Stimulated activated naive B cell treated with anti-CD40 and anti-IgM and Interleukin-4, amounts not matched to agents 10 μg/mL and 1 μg/mL and 100 μg/mL, for 72 hours (primary cell): ENCODE measurements around the gene CNTN4.
"Not testable (repeated sequence)": the region's sequence is repeated elsewhere in the genome, so short reads cannot be mapped to it uniquely, and the experiment has no call there.

Experiments used
- ATAC-seq, 2 donors: fragments of 150-1000 bp; cut with Tn5 transposase; replicated peaks; 2 replicates each; pipeline ENCODE4 v1.10.0; 2021; ENCODE audit warnings: moderate library complexity in 1 of 2
- DNase-seq: peaks from one replicate; pipeline ENCODE4 v3.0.0; 2021
- H3K27ac Mint-ChIP-seq: one replicate; pipeline ENCODE4 v1.8.0; 2022; ENCODE audit warnings: mild to moderate bottlenecking, mixed read lengths
- H3K27me3 Mint-ChIP-seq, 2 donors: one replicate each; pipeline ENCODE4 v1.8.0; 2022; ENCODE audit warnings: mixed read lengths in 2 of 2
- H3K36me3 Mint-ChIP-seq, 2 donors: one replicate each; pipeline ENCODE4 v1.8.0; 2022; ENCODE audit warnings: mixed read lengths in 2 of 2, mild to moderate bottlenecking in 1 of 2
- H3K4me1 Mint-ChIP-seq, 2 donors: one replicate each; pipeline ENCODE4 v1.8.0; 2022; ENCODE audit warnings: mixed read lengths in 2 of 2, mild to moderate bottlenecking in 1 of 2
- H3K4me3 Mint-ChIP-seq, 2 donors: one replicate each; pipeline ENCODE4 v1.8.0; 2022; ENCODE audit warnings: mild to moderate bottlenecking in 2 of 2, mixed read lengths in 2 of 2, moderate library complexity in 1 of 2
- H3K9me3 Mint-ChIP-seq, 2 donors: one replicate each; pipeline ENCODE4 v1.8.0; 2022; ENCODE audit warnings: mixed read lengths in 2 of 2, mild to moderate bottlenecking in 1 of 2

The CNTN4 gene

GRCh38 chr3:2513986-2514385 lies 415.3 kb downstream of the CNTN4 start:
- Mint-ChIP-seq H3K27ac (no peak overlapping the region), H3K36me3 (no peaks in the 10 kb centered on the region), H3K4me3 (no peak overlapping the region)

GRCh38 chr3:2516762-2517441 lies 418.2 kb downstream of the CNTN4 start:
- H3K27me3 Mint-ChIP-seq = no peaks in the 10 kb centered on the region
- no peak for DNase-seq
- ATAC-seq = no peak
- H3K27ac Mint-ChIP-seq = no peak overlapping the region
- H3K4me3 Mint-ChIP-seq = no peak overlapping the region
- peaks cover 0 to 2% of the 10 kb centered on the region in 2 donors for H3K9me3 Mint-ChIP-seq
- H3K4me1 Mint-ChIP-seq = no peaks in the 10 kb centered on the region
- H3K36me3 Mint-ChIP-seq = no peaks in the 10 kb centered on the region

More at GRCh38 chr3:2513986-2514385, 415.3 kb downstream of the CNTN4 start:
- ATAC-seq (no peak), DNase-seq (no peak)
- Mint-ChIP-seq H3K9me3 (peaks cover 0 to 2% of the 10 kb centered on the region in 2 donors), H3K27me3 (no peaks in the 10 kb centered on the region), H3K4me1 (no peaks in the 10 kb centered on the region)

GRCh38 chr3:2517500-2518172 lies 419.0 kb downstream of the CNTN4 start:
- DNase-seq (no peak), ATAC-seq (no peak)
- H3K4me3 Mint-ChIP-seq = no peak overlapping the region
- H3K36me3 Mint-ChIP-seq = no peaks in the 10 kb centered on the region
- H3K9me3 Mint-ChIP-seq = peaks cover 0 to 2% of the 10 kb centered on the region in 2 donors
- no peaks in the 10 kb centered on the region for H3K27me3 Mint-ChIP-seq
- H3K27ac Mint-ChIP-seq = no peak overlapping the region
- H3K4me1 Mint-ChIP-seq = no peaks in the 10 kb centered on the region

GRCh38 chr3:2523281-2523836 lies 424.7 kb downstream of the CNTN4 start:
- H3K27ac Mint-ChIP-seq = no peak overlapping the region
- H3K4me3 Mint-ChIP-seq = no peak overlapping the region
- no peaks in the 10 kb centered on the region for H3K36me3 Mint-ChIP-seq
- H3K4me1 Mint-ChIP-seq = no peaks in the 10 kb centered on the region
- DNase-seq (no peak), ATAC-seq (no peak)
- H3K27me3 Mint-ChIP-seq = no peaks in the 10 kb centered on the region
- H3K9me3 Mint-ChIP-seq = peaks cover 0 to 2% of the 10 kb centered on the region in 2 donors

GRCh38 chr3:2525968-2526367 lies 427.3 kb downstream of the CNTN4 start:
- no peaks in the 10 kb centered on the region for H3K4me1 Mint-ChIP-seq
- ATAC-seq (no peak), DNase-seq (no peak)
- H3K36me3 Mint-ChIP-seq = no peaks in the 10 kb centered on the region
- no peak overlapping the region for H3K4me3 Mint-ChIP-seq
- H3K27ac Mint-ChIP-seq = no peak overlapping the region
- peaks cover 2% of the 10 kb centered on the region in 2 donors for H3K9me3 Mint-ChIP-seq
- no peaks in the 10 kb centered on the region for H3K27me3 Mint-ChIP-seq

- no peak overlapping the region for H3K4me3 Mint-ChIP-seq
- H3K36me3 Mint-ChIP-seq = no peaks in the 10 kb centered on the region
- peaks cover 2 to 4% of the 10 kb centered on the region in 2 donors for H3K9me3 Mint-ChIP-seq
- H3K27me3 Mint-ChIP-seq = no peaks in the 10 kb centered on the region
- no peak overlapping the region for H3K27ac Mint-ChIP-seq
- DNase-seq = no peak
- ATAC-seq = no peak
- no peaks in the 10 kb centered on the region for H3K4me1 Mint-ChIP-seq
These were observed 428.3 kb downstream of the CNTN4 start for GRCh38 chr3:2526926-2527325.

- H3K4me3 Mint-ChIP-seq, DNase-seq, H3K27me3 Mint-ChIP-seq, ATAC-seq, H3K9me3 Mint-ChIP-seq, H3K36me3 Mint-ChIP-seq, H3K27ac Mint-ChIP-seq, H3K4me1 Mint-ChIP-seq: not testable (repeated sequence)
These were observed 428.7 kb downstream of the CNTN4 start for GRCh38 chr3:2527328-2527727.

- not testable (repeated sequence) for ATAC-seq, H3K27ac Mint-ChIP-seq, DNase-seq, H3K36me3 Mint-ChIP-seq, H3K4me3 Mint-ChIP-seq, H3K27me3 Mint-ChIP-seq, H3K4me1 Mint-ChIP-seq, H3K9me3 Mint-ChIP-seq
These were observed 436.1 kb downstream of the CNTN4 start for GRCh38 chr3:2534767-2535166.

GRCh38 chr3:2535206-2535605 lies 436.5 kb downstream of the CNTN4 start:
- Mint-ChIP-seq H3K27me3 (no peaks in the 10 kb centered on the region), H3K27ac (no peak overlapping the region), H3K9me3 (peaks cover 4 to 7% of the 10 kb centered on the region in 2 donors), H3K4me1 (no peaks in the 10 kb centered on the region), H3K36me3 (no peaks in the 10 kb centered on the region), H3K4me3 (no peak overlapping the region)
- DNase-seq (no peak), ATAC-seq (no peak)

- H3K9me3 Mint-ChIP-seq = peaks cover 0 to 7% of the 10 kb centered on the region in 2 donors
- H3K27ac Mint-ChIP-seq = no peak overlapping the region
- H3K4me3 Mint-ChIP-seq = no peak overlapping the region
- ATAC-seq = no peak
- no peaks in the 10 kb centered on the region for H3K36me3 Mint-ChIP-seq
- no peak for DNase-seq
- H3K4me1 Mint-ChIP-seq = no peaks in the 10 kb centered on the region
- H3K27me3 Mint-ChIP-seq = no peaks in the 10 kb centered on the region
These were observed 437.9 kb downstream of the CNTN4 start for GRCh38 chr3:2536575-2536974.

GRCh38 chr3:2540115-2540514 lies 441.4 kb downstream of the CNTN4 start:
- Mint-ChIP-seq H3K36me3 (no peaks in the 10 kb centered on the region), H3K27me3 (no peaks in the 10 kb centered on the region), H3K9me3 (peaks cover 4 to 6% of the 10 kb centered on the region in 2 donors), H3K27ac (no peak overlapping the region), H3K4me1 (no peaks in the 10 kb centered on the region), H3K4me3 (no peak overlapping the region)
- no peak for ATAC-seq
- DNase-seq = no peak

GRCh38 chr3:2543247-2543646 lies 444.6 kb downstream of the CNTN4 start:
- ATAC-seq = no peak
- Mint-ChIP-seq H3K36me3 (no peaks in the 10 kb centered on the region), H3K27me3 (no peaks in the 10 kb centered on the region), H3K4me1 (no peaks in the 10 kb centered on the region), H3K9me3 (peaks cover 8 to 9% of the 10 kb centered on the region in 2 donors), H3K27ac (no peak overlapping the region), H3K4me3 (no peak overlapping the region)
- DNase-seq = no peak

GRCh38 chr3:2544212-2544611 lies 445.5 kb downstream of the CNTN4 start:
- DNase-seq (no peak), ATAC-seq (no peak)
- no peaks in the 10 kb centered on the region for H3K27me3 Mint-ChIP-seq
- no peaks in the 10 kb centered on the region for H3K36me3 Mint-ChIP-seq
- H3K27ac Mint-ChIP-seq = no peak overlapping the region
- no peak overlapping the region for H3K4me3 Mint-ChIP-seq
- H3K4me1 Mint-ChIP-seq = no peaks in the 10 kb centered on the region
- peaks cover 11 to 14% of the 10 kb centered on the region in 2 donors for H3K9me3 Mint-ChIP-seq

- ATAC-seq (no peak), DNase-seq (no peak)
- no peaks in the 10 kb centered on the region for H3K36me3 Mint-ChIP-seq
- peaks cover 11 to 14% of the 10 kb centered on the region in 2 donors for H3K9me3 Mint-ChIP-seq
- H3K27me3 Mint-ChIP-seq = no peaks in the 10 kb centered on the region
- no peaks in the 10 kb centered on the region for H3K4me1 Mint-ChIP-seq
- H3K27ac Mint-ChIP-seq = no peak overlapping the region
- no peak overlapping the region for H3K4me3 Mint-ChIP-seq
These were observed 446.1 kb downstream of the CNTN4 start for GRCh38 chr3:2544718-2545117.

GRCh38 chr3:2547049-2547448 lies 448.4 kb downstream of the CNTN4 start:
- H3K27ac Mint-ChIP-seq = no peak overlapping the region
- ATAC-seq = no peak
- H3K4me3 Mint-ChIP-seq = no peak overlapping the region
- no peaks in the 10 kb centered on the region for H3K27me3 Mint-ChIP-seq
- H3K36me3 Mint-ChIP-seq = peaks cover 0 to 1% of the 10 kb centered on the region in 2 donors
- no peaks in the 10 kb centered on the region for H3K4me1 Mint-ChIP-seq
- H3K9me3 Mint-ChIP-seq = peaks cover 14 to 15% of the 10 kb centered on the region in 2 donors
- DNase-seq = no peak
